ENCODE results near the gene TDRKH.

Gene TDRKH

DNA sequence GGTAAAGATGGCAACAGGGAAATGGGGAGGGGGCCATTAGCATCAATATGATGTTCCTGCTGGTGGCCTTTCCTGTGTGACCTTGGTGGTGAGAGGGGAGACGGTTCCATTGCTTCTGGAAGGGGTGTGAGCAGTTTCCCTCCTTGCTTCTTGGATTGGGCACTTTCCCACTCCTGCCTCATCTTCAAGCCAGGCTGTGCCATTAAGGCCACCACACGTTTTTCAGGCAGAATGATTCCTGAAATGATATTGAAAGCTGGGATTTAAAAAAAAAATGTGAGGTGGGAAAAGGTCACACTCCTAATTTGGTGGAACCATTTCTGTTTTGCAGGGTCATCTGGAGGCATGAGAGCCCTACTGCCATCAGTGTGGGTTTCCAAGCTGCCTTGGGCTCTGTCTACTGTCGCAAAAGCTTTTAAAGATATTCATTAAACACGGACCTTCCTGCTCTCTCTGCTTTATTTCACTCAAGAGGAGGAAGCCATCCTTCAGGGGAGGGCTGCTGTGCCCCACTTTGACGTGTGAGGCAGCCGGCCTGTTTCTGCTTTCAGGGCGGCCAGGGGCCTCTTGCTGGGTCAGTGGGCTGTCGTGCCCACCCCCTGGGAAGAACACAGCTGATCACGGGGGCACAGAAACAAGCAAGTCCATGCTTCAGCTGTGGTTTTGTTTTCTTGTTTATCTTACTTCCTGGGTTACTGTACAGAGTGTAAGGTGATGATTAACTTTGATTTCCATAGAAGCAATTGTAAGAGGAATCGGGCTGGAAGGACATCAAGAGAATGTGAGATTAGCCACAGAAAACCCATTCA lies 60.9 kb downstream of the TDRKH start:
- Histone ChIP-seq H3K27me3 (ENCODE audit: control insufficient read depth, insufficient read depth, low read length) (peaks cover 19% of the 10 kb centered on the region; the same call in 1 of the 2 replicates), H3K4me3 (ENCODE audit: low read depth, low read length) (no peak overlapping the region), H3K9ac (ENCODE audit: low read length) (no peak overlapping the region), H3K9me3 (ENCODE audit: control insufficient read depth, insufficient read depth, low read depth, low read length) (no peaks in the 10 kb centered on the region), H3K4me1 (ENCODE audit: control insufficient read depth, insufficient read depth, low read length) (peaks cover 13% of the 10 kb centered on the region), H3K36me3 (ENCODE audit: control insufficient read depth, insufficient read depth, low read length) (no peaks in the 10 kb centered on the region), H3K27ac (ENCODE audit: low read depth, low read length) (no peak overlapping the region)

DNA sequence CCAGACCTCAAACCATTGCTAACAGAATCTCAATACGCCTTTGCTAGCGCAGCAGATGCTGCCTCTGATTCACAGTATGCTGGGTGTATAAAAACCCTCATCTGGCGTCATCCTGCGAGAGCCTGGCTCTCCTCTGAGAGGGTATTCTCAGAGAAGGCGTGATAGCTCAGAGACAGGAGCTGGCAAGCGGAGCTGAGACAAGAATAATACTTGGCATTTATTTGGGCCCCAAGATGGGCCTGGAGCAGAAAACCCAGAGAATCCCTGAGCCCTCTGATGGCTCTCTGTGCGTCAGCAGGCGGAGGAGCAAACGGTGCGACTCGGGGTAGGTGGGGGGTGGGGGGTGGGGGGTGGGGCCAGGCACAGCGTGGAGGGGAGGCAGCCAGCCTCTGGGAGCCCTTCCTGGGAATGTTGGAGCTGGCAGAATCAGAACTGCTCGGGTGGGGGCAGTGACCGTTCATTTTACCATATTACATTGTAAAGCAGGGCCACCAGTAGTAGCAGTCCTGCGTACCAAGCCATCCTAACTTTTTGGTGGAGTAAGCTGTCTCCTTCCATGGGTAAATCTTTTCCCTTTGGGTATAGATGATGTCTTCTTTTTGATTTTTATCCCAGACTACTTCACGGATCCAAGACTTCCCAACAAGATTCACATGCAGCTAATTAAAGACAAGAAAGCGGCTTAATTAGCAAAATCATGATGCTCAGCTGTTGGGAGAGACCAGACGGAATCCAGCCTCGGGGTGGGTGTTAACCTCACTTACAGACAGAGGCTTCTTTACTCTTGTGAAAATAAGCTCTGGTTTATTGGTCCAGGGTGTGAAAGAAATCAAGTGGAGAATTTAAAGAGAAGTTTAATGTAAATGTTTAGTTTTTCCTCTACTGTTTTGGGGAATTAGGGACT lies 61.9 kb downstream of the TDRKH start:
- H3K9me3 ChIP-seq (ENCODE audit: control insufficient read depth, insufficient read depth, low read depth, low read length) = no peaks in the 10 kb centered on the region
- no peak overlapping the region for H3K9ac ChIP-seq (ENCODE audit: low read length)
- no peak overlapping the region for H3K27ac ChIP-seq (ENCODE audit: low read depth, low read length)
- peaks cover 20% of the 10 kb centered on the region for H3K4me1 ChIP-seq (ENCODE audit: control insufficient read depth, insufficient read depth, low read length)
- H3K27me3 ChIP-seq (ENCODE audit: control insufficient read depth, insufficient read depth, low read length) = peaks cover 29% of the 10 kb centered on the region; the same call in 1 of the 2 replicates
- 0 out of 2 replicates have a peak overlapping the region, but pooled peaks have one; percentile 18 for H3K4me3 ChIP-seq (ENCODE audit: low read depth, low read length)
- H3K36me3 ChIP-seq (ENCODE audit: control insufficient read depth, insufficient read depth, low read length) = no peaks in the 10 kb centered on the region

DNA sequence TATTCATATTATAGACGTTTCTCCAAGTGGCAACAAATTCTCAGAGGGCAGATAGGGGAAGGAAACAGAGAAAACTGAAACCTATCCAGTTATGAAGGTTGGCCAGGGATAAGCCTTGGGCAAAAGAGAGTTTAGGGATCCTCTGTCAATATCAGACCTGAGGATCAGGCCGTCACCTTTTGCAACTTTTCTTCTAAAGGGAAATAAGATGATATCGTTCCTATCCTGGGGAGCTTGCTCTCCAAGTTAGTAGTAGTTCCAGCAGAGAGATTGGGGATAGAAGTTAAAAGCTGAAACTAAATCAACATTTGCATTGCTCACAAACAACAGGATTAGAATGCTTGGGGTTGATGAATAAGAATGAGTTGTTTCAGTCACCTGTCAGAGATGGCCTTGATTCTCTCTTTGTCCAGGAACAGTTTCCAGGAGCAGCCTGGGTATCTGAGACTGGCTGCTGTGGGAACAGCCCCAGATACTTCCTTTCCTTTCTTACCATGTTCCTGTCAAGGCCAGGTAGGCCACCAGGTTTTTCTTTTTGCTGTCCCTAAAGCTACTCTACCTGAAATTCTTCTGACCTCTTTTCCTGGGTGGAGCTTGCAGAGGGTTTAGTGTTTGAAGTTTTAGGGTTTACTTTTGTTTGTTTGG lies 66.5 kb downstream of the TDRKH start:
- Histone ChIP-seq H3K4me3 (ENCODE audit: low read depth, low read length) (no peak overlapping the region), H3K9me3 (ENCODE audit: control insufficient read depth, insufficient read depth, low read depth, low read length) (no peaks in the 10 kb centered on the region), H3K36me3 (ENCODE audit: control insufficient read depth, insufficient read depth, low read length) (no peaks in the 10 kb centered on the region), H3K4me1 (ENCODE audit: control insufficient read depth, insufficient read depth, low read length) (peaks cover 20% of the 10 kb centered on the region), H3K27me3 (ENCODE audit: control insufficient read depth, insufficient read depth, low read length) (peaks cover 73% of the 10 kb centered on the region), H3K27ac (ENCODE audit: low read depth, low read length) (no peak overlapping the region), H3K9ac (ENCODE audit: low read length) (no peak overlapping the region)
